GM06990 (cell line): ENCODE measurements around the gene MGP.

ENCODE experiments used
- DNase-seq: peaks from one replicate; pipeline ENCODE4 v3.0.0-alpha.2; 2011; ENCODE audit not compliant: insufficient read length; ENCODE audit errors: extremely low read depth
- H3K27me3 ChIP-seq: replicated peaks from 2 replicates; pipeline ENCODE4 v1.6.0; 2011; ENCODE audit warnings: low read length; ENCODE audit not compliant: control insufficient read depth, insufficient read depth
- H3K36me3 ChIP-seq: 2 replicates; pipeline ENCODE4 v1.5.1; 2011; ENCODE audit warnings: low read length; ENCODE audit not compliant: control insufficient read depth, insufficient read depth
- H3K4me3 ChIP-seq: replicated peaks from 2 replicates; pipeline ENCODE4 v1.5.1; 2011; ENCODE audit warnings: low read depth, mild to moderate bottlenecking, control low read depth, low read length
- CTCF ChIP-seq: IDR thresholded peaks from 2 replicates; pipeline ENCODE4 v1.5.1; 2011; ENCODE audit warnings: low read length, control low read depth, mild to moderate bottlenecking, inconsistent platforms; ENCODE audit not compliant: insufficient read depth, poor library complexity, severe bottlenecking

Gene MGP

GRCh38 chr12:14850929-14851663 is 34.6 kb downstream of the MGP start:
- peak; percentile 13 for DNase-seq
- no peaks in the 10 kb centered on the region for H3K27me3 ChIP-seq
- no peak for TF ChIP-seq CTCF
- H3K36me3 ChIP-seq, result no peaks in the 10 kb centered on the region
- no peak overlapping the region for H3K4me3 ChIP-seq

DNA sequence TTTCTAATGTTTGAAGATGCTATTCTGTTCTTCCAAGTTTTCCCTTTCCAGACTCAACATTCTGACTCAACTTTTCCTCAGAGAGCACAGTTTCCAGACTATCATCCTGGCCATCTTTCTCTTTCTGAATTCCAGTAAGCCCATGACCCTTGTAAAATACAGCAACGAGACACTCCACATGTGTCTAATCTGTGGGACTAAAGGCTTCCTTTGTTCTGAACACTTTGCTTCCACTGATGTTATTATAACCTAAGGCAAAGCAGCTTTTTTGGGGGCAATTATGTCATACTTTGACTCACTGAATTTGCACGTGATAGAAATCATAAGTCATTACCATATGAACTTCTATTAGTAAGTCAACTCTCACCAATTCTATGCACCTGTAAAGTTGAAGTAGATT is 36.0 kb downstream of the MGP start:
- Histone ChIP-seq H3K4me3 (no peak overlapping the region), H3K36me3 (no peaks in the 10 kb centered on the region), H3K27me3 (no peaks in the 10 kb centered on the region)
- TF ChIP-seq CTCF, result no peak
- DNase-seq, result no peak

DNA sequence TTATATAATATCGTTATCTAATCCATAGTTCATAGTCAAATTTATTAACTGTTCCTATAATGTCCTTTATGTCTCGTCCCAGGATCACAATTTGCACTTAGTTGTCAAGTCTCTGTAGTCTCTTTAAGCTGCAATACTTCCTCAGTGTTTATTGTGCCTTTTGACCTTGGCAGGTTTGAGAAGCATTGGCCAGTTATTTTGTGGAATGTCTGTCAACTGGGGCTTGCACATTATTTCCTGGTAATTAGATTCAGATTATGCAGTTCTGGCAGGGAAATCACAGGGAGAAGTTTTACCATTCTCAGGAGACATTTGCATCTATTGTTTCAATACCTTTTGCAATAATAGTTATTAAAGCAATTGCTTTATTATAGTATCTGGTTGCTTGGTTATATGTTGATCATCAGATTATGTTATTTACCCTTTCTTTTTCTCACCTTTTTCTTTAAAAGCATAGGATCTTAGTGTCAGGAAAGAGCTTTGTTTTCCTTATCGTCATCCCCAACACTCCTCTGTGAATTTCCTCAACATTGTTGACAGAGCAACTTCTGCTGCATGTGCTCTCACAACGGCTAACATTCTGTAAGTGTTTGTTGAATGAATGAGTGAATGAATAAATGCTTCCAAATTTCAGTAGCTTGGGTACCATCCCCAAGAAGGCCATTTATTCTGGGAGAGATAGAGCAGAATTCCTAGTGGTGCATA is 38.6 kb downstream of the MGP start:
- TF ChIP-seq CTCF, result no peak

DNA sequence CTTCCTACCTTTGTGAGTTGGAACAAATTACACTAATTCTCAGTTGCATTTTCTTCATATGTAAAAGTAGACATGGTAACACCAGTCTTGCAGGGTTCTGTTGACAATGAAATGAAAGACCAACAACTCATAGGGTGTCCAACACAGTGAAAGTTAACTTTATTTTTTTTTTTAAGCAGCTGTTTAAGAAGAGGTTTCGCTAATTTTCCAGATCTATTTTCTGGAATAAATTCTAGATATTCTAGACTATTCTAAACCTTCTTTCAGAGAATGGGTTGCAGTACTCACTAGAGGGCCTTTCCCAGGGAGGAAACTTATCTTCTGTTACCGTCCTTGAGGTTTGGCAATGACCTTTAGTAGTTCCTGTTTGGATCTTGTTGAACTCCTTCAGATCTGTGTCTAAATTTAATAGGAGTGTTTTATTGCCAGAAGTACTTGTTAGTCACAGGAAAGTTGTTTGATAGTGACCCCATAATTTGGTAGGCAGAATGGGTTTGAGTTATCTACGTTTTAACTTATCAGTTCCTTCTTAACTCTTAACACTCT is 39.5 kb downstream of the MGP start:
- no peak for TF ChIP-seq CTCF
- Histone ChIP-seq H3K4me3 (no peak overlapping the region), H3K36me3 (no peaks in the 10 kb centered on the region), H3K27me3 (no peaks in the 10 kb centered on the region)
- DNase-seq, result no peak

More for the DNA sequence above, 38.6 kb downstream of the MGP start:
- H3K4me3 ChIP-seq, result no peak overlapping the region
- no peaks in the 10 kb centered on the region for H3K27me3 ChIP-seq
- DNase-seq, result no peak
- H3K36me3 ChIP-seq, result no peaks in the 10 kb centered on the region

- peak; percentile 63 for TF ChIP-seq CTCF
- H3K27me3 ChIP-seq, result no peaks in the 10 kb centered on the region
- no peaks in the 10 kb centered on the region for H3K36me3 ChIP-seq
- no peak overlapping the region for H3K4me3 ChIP-seq
- peak; percentile 13 for DNase-seq
These were observed 40.3 kb downstream of the MGP start for GRCh38 chr12:14845350-14845750.
